Thyroid gland (tissue), 4 donors: ENCODE measurements around the gene KIF25.

ENCODE experiments used
- CTCF ChIP-seq, 6 experiments: fragments of 200-600 bp in 3 of 6; fragments of 450-650 bp in 3 of 6; sonication (generic) in 3 of 6; IDR thresholded peaks; one replicate each; pipeline ENCODE4 v1.5.1; 2016 to 2019; ENCODE audit warnings: antibody characterized with exemption in 6 of 6, mild to moderate bottlenecking in 2 of 6, inconsistent platforms in 1 of 6, moderate library complexity in 1 of 6
- POLR2A ChIP-seq, 2 donors: fragments of 450-650 bp; IDR thresholded peaks; one replicate each; pipeline ENCODE4 v1.6.1; 2017; ENCODE audit warnings: antibody characterized with exemption in 2 of 2, mild to moderate bottlenecking in 2 of 2, moderate library complexity in 1 of 2

DNA sequence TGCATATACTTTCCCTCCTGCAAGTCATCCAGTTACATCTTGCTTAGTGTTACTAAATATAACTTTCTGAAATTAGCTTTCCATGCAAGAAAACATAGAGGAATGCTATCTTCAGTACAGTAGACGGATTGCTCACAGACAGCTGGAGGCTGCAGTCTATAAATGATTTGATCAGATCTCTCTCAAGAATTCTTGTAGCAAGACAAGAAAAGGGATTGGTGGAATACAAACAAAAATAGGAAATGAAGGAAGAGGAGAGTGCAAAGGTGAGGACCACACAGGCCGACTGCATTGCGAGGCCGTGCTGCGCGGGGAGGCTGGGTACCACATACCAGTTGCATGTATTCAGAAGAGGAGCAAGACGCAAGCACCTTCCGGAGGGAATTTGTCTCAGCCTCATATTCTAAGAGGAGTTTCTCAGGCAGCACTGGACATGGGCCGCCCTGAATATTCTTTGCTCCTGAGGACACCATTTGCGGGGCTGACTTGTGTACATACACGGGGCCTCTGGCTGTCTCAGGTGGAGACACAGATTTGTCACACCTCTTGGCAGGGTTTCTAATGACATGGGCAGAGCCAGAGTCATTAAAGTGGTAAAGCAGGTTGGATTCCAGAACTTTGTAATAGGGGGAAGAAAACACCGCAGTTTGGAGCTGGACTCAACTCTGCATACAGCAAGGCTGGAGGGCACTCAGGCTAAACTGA lies 22.7 kb upstream of the KIF25 start:
- TF ChIP-seq CTCF (IDR thresholded peaks at IDR 0.05) (no peak), POLR2A (IDR thresholded peaks at IDR 0.05) (no peak)
